ENCODE data around the gene BCL11A.

GRCh38 chr2:60478660-60479059 is 74.8 kb downstream of the BCL11A start:
- TF ChIP-seq POLR2A (IDR thresholded peaks at IDR 0.05; ENCODE audit: low read length) = no peak
- TF ChIP-seq GATA1 (IDR thresholded peaks at IDR 0.05; ENCODE audit: low read depth, low read length) = no peak

All from erythroblast (primary cell).